Activated T-helper 1 cell treated with anti-CD3 and anti-CD28 coated beads, Interleukin-2, amount 50 U/mL, for 16 hours (primary cell): ENCODE measurements around the gene C20orf202.
"Not testable (repeated sequence)": the region's sequence is repeated elsewhere in the genome, so short reads cannot be mapped to it uniquely, and the experiment has no call there.

ENCODE experiments used
- DNase-seq, 2 donors: peaks; one replicate each; pipeline ENCODE4 v3.0.0-alpha.2; 2020; ENCODE audit warnings: low read depth in 1 of 2, low spot score in 1 of 2

Gene C20orf202

GRCh38 chr20:1242530-1242929, 39.3 kb downstream of the C20orf202 start:
- no peak for DNase-seq

GRCh38 chr20:1245578-1245977, 42.3 kb downstream of the C20orf202 start:
- no peak for DNase-seq

- no peak for DNase-seq
Measured at GRCh38 chr20:1247689-1248088, 44.4 kb downstream of the C20orf202 start.

- not testable (repeated sequence) for DNase-seq
Measured at GRCh38 chr20:1250282-1250681, 47.0 kb downstream of the C20orf202 start.

- no peak for DNase-seq
Measured at GRCh38 chr20:1252416-1252815, 49.2 kb downstream of the C20orf202 start.

GRCh38 chr20:1254254-1254653, 51.0 kb downstream of the C20orf202 start:
- no peak for DNase-seq

- DNase-seq, result no peak
Measured at GRCh38 chr20:1255675-1256074, 52.4 kb downstream of the C20orf202 start.
